GM12874 (cell line): Measurements from ENCODE around the gene LMX1A.

Experiments used
- CTCF ChIP-seq: IDR thresholded peaks from 2 replicates; pipeline ENCODE4 v1.5.1; 2011; ENCODE audit warnings: low read depth, mild to moderate bottlenecking, control low read depth, low read length, moderate library complexity; ENCODE audit not compliant: insufficient read depth

LMX1A gene

GRCh38 chr1:165328136-165328535 is 28.4 kb downstream of the LMX1A start:
- TF ChIP-seq CTCF: no peak

DNA sequence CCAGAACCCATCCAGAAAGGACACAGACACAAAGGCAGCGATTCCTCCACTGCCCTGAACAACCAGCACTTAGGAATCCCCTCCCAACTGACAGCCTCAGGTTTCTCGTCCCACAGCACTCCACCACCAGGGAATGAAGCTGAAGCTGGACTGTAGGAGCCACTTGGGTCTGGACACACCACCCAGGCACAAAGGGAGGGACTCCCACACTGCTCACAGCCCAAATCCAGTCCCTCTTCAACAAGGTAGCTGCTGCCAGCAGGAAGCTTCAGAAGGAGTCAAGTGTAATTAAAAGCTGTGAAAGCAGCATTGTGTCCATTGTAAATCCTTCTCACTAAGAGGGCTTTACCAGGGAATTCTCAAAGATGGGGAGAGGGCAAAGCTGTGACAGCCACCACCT is 29.0 kb downstream of the LMX1A start:
- no peak for TF ChIP-seq CTCF

DNA sequence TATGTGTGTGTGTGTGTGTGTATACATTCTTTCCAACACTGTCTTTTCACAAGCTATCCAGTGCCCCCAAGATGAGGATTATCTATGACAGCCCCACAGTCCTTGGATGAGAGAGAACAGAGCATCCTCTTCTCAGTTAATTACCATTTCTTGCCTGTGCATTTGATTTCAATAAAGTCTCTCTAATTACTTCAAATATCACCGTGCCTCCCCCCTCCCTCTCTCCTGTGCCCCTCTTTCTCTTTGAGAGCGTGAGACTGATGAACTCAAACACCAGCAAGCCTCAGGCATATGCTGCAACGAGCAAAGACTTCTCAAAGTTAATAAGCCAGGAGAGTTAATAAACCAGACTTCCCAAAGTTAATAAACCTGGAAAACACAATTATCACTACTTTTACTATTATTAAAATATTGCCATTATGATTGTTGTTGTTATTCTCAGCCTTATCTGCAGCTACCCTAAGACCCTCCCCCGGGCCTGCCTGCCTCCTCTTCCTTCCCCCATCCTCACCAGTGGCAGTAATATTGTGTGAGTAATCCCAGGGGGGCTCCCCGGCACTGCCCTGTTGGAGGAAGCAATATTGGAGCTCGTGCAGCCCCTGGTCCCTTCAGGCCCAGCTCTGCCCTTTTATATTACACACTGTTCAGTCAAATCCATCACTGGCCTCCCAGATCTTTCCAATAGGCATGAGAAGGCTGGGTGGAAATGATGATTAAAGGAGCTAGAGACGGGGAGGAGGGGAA is 30.9 kb downstream of the LMX1A start:
- TF ChIP-seq CTCF: no peak

DNA sequence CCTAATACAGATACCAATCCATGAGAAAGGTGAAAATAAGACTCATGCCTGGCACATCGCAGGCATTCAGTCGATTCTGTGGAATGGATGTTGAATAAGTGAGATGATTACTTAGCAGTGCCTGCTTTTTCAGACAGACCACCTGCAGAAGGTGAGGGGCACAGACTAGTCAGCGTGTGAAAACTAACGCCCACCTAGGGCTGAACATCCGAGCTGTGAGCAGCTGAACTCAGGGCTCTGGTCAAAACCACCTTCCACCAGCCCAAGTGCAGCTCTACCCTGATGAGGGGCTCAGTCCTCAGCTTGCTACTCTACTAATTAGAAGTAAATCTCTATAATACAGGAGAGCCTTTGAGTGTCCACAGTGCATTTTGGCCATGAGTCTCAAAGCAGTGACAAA is 32.5 kb downstream of the LMX1A start:
- TF ChIP-seq CTCF: no peak

DNA sequence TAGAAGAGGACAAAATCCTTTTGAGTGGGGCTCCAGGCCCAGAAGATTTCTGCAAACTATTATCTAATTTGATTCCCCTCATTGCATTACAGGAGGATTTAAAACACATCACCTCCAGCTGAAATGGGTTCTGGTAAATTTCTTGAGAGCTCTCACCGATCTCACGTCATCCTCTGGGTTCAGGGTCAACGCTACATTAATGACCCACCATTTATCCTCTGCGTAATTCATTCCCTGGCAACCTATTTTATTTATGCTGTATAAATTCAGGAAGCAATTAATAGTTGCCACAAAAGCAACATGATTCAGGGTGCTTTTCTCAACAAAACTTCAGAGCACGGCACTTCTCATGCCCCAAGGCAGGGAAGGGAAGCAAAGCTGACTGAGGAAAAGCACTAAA is 38.9 kb downstream of the LMX1A start:
- no peak for TF ChIP-seq CTCF

DNA sequence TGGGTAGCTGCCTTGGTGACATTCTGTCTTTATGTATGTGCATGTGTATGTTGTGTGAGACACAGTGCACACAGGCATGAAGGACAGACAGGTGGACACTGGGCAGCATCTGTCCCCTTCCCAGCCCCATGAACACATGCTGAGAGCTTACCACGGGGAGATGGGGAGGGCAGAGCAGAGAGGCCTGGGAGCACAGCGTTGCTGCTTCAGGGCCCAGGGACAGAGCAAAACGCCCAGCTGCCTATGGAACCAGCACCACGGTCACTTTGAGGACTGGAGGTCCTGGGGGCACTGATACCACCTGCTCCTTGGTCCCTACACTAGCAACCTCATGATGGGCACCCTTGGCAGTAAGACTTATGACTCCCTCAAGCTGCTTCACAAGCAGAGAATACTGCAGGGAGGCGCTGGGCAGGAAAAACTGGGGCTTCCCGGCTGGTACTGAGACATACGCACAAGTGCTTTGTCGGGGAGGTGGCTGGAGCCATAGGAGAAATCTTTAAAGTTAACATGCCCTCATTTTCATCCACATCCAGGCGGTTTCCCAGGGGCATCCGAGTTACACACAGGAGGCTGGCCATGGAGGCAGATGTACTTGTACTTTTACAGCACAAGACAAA is 40.3 kb downstream of the LMX1A start:
- no peak for TF ChIP-seq CTCF

DNA sequence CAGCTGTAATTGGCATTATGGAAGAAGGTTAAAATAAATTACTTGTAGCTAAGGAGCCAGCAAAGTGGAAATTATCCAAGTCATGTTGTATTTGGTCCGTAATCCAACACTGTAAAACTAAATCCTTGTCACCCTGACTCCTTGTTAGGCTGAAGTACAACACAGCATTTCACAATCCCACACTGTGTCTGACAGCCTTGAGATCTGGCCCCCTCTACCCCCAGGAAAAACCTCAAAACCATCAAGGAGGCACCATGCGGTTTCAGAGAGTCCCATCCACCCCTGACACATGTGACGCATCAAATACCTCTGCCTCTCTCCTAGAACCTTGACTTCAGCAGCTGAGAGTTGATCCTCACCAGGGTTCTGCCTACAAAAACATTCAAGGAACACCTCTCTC is 41.0 kb downstream of the LMX1A start:
- TF ChIP-seq CTCF: no peak
